Skin epidermis (tissue), 12 donors: ENCODE data around the gene C1QTNF1.

Experiments used
- H3K27ac ChIP-seq, 21 experiments: fragments of 200-600 bp; sonication (generic) in 11 of 21; one replicate each; pipeline ENCODE4 v1.5.0; 2020; ENCODE audit warnings: mild to moderate bottlenecking in 3 of 21, inconsistent platforms in 2 of 21, moderate library complexity in 2 of 21
- H3K4me3 ChIP-seq, 7 experiments: fragments of 200-600 bp; sonication (generic) in 2 of 7; one replicate each; pipeline ENCODE4 v1.5.0; 2020; ENCODE audit warnings: inconsistent platforms in 2 of 7, mild to moderate bottlenecking in 2 of 7, moderate library complexity in 1 of 7

C1QTNF1 gene

DNA sequence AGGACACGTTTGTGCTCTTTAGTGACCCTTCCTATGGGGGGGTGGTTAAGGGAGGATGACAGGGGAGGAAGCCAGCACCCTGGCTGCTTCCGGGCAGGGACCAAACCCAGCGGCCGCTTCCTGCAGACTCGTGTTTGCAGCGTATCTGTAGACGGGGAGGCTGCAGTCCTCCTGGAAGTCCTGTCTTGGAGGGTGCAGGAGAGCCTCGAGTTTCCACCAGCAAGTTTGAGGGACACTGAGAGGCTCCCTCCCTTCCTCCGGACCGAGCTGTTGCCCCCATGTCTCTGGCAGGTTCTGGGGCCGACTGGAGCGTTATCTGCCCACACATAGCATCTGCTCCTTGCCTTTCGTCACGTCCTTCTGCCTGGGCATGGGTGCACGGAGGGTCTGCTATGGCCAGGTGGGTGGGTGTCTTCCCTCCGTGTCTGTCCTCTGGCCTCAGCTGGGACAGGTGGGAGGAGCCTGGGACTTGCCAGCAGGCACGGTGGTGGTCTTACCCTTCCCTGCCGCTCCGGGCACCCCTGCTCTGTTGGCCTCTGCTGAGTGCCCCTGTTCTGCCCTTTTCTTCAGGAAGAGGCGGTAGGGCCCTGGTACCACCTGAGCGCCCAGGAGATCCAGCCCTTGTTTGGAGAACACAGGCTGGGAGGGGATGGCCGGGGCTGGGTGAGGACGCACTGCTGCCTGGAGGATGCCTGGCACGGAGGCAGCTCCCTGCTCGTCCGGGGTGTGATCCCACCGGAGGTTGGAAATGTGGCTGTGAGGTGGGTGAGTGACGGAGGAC, 59.4 kb downstream of the C1QTNF1 start:
- no peak overlapping the region for H3K4me3 ChIP-seq
- no peak overlapping the region for H3K27ac ChIP-seq

DNA sequence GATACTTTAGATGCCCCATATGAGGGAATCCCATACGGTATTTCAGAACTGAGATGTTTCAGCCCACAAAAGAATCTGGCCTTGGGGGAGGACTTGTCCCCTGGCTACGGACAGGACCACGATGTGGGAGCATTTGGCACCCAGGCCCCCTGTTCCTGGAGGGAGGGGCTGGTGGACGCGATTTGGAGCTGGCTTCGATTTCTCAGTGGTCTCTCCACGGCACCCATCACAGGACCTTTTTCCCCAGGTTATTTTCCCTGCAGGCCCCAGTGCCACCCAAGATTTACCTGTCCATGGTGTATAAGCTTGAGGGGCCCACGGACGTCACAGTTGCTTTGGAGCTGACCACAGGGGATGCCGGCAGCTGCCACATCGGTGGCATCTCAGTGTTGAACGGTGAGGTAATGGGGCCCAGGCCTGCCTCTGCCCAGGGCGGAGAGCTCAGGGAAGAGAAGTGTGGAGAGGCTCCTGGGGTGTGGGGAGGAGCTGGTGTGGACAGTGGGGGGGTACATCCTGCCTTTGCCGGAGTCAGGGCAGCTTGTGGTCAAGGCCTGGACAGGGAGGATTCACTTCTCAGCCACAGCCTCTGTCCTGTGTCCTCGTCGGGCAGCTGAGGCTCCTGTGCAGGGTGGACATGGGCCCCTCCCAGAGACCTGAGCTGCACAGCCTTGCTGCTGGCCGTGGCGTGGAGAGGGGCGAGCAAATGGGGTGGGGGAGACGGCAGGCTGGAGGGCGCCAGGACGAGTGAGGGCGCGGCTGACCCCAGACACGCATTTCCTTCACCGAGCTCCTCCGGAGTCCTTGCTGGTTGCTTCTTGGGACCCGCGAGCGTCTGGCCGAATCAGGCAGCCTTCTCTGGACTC, 60.6 kb downstream of the C1QTNF1 start:
- no peak overlapping the region for H3K27ac ChIP-seq
- H3K4me3 ChIP-seq, result no peak overlapping the region

DNA sequence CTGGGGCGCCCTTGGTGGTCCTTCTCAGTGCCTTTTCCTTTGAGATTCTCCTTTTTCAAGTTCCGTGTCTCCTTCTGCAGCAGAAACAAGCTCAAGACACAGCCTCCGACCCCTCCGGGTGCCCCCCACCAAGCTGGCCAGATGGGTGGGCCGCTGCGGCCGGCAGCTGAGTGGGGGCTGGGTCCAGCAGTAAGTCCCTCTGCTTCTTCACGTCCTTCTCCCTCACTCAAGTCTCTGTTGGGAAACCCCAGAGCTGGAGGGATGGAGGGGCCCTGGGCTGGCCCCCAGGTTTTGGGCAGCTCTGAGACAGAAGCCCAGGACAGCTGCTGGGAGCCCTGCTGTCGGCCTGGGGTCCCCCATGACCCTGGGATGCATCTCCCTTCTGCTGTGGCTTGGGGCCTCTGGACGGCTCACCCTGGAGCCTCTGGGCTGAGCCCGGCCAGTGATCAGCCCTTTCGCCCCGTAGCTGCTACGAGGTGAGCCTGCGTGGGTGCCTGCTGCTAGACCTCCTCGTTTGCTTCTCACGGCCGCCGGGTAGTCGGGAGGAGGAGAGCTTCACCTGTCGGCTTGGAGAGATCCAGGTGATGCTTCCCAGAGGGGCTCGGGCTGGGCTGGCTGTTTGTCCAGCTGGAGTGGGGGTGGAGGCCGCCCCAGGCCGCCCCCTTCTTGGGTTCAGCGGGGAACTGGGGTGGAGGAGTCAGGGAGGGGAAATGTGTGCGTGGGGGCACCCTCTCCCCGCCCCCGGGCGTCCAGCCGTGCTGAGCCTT, 61.4 kb downstream of the C1QTNF1 start:
- Histone ChIP-seq H3K4me3 (no peak overlapping the region), H3K27ac (no peak overlapping the region)

DNA sequence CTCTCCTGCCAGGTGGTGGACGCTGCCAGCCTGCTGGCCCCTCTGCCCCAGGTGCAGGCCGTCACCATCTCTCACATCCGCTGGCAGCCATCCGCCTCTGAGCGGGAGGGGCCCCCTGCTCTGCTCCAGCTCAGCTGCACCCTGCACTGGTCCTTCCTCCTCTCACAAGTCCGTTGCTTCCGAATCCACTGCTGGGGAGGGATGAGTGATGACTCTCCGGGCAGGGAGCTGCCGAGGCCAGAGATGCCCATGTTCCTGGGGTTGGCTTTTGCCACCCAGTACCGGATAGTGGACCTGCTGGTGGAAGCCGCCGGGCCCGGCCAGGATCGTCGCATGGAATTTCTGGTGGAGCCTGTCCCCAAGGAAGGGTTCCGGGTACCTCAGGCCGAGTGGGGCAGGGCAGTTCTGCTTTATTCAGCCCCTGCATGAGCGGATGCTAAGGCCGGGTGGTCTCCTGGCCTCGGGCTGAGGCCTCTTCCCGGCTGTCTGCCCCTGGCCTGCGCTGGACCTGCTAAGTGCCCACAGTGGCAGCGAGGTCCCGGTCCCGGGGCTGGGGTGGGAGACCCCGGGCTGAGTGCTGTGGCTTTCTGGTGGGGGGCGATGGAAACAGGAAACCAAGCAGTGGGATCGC, 62.1 kb downstream of the C1QTNF1 start:
- no peak overlapping the region for H3K4me3 ChIP-seq
- no peak overlapping the region for H3K27ac ChIP-seq

DNA sequence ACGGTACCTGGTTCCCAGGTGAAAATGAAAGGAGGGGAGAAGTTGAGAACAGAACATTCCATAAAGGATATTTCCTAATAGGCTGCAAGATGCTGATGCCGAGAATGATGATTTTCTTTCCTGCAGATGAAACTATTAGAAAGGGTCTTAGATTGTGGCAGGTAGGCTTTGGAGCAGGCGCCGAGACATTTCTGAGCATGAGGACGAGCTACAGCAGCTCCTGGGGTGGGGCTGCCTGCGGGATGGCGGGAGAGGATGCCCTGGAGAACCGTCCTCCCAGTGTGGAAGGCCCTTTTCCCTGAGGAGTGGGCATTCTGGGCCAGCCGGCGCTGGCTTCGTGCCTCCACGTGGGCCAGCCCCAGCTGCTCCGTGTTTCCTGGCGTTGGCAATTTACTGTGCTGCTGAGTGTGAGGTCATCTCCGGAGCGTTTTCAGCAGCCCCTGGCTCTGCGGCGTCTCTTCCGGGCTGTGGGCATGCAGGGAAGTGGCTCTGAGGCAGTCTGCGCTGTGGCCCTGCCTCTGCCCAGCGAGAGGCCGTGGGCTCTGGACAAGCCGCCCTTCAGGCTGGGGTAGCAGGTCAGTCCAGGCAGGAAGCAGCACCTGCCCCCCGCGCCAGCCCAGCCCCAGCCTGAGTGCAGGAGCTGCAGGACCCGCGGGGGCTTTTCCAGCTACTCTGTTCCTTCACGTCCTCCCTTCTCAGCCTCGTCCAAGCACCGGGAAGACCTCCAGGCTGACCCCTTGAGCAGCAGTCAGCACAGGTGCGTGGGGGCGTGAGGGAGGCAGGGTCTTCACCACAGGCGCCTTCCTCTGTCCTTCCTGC, 62.8 kb downstream of the C1QTNF1 start:
- H3K4me3 ChIP-seq, result no peak overlapping the region
- no peak overlapping the region for H3K27ac ChIP-seq

DNA sequence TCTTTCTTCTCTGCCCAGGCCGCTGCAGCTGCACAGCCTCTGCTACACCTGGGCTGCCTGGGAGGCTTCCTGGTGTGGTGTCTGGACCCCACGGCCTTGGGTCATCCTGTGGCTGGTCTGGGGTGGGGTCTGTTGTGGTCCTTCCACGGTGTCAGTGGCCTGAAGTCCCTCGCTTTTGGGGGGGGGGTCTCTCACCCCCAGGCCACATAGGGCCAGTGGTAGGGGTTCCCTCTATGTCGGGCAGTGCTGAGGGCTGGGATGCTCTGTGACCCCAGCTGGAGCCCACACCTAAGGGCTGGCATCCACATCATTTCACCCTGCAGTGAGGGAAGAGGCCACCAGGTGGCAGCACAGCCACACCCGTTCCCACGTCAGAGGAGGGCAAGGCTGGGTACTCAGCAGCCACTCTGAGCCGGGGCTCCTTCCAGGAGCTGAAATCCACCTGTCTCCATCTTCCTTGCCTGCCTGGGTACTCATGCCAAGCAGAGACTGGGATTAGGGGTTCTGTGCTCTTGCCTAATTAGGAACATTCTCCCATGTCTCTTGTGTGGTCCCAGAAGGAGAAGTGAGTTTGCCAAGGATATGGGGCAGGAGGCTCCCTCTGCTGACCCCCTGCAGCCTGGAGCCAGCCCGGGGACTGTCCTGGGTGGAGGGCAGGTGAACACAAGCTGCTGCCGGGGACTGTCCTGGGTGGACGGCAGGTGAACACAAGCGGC, 63.6 kb downstream of the C1QTNF1 start:
- H3K4me3 ChIP-seq, result no peak overlapping the region

DNA sequence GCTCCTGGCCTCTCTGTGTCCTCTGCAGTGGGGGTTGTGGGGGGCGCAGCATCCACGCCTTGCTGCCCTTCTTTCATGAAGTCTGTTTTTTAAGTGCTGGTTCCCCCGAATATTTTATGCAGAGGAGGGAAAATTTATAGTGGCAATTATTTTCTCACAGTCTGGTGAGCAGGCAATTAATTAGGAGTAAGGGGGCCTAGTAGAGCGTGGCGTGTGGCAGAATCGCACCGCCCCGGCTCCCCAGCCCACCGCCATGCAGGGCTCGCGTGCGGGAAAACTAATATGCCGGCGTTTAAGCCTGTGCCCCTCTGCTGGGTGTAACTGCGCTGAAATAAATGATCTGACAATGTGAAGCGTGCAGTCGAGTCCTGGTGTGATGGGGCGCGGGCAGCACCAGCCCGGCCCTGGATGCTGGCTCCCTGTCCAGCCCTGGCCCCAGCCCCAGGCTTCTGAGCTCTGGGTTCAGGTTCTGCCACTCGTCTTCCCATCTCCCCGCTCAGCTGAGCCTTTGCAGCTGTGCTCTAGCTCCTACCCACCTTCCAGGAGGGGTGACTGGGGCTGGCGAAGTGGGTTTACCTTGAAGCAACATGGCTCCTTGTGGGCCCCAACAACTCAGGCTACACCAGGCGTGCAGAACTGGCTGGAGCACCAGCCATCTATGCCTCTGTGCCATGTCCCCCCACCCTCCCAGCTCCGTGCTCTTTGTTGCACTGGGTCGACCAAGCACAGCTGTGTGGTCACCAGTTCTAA, 64.5 kb downstream of the C1QTNF1 start:
- no peak overlapping the region for H3K27ac ChIP-seq
- H3K4me3 ChIP-seq, result no peak overlapping the region

More for the DNA sequence above, 63.6 kb downstream of the C1QTNF1 start:
- H3K27ac ChIP-seq, result no peak overlapping the region

DNA sequence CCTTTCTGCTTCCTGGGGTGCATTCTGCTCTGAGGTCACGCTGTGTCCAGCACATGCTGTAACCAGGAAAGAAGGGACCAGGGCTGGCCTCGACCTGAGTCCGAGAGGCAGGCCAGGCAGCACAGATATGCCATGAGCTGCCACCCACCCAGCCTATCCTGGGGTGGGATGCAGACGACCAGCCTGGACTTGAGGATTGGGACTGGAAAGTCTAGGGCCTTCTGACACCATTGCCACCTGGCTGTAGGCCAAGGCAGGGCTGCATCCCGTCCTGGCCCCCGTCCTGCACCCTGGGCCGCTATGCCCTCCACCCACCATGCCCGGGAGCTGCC, 65.0 kb downstream of the C1QTNF1 start:
- Histone ChIP-seq H3K4me3 (no peak overlapping the region), H3K27ac (no peak overlapping the region)

DNA sequence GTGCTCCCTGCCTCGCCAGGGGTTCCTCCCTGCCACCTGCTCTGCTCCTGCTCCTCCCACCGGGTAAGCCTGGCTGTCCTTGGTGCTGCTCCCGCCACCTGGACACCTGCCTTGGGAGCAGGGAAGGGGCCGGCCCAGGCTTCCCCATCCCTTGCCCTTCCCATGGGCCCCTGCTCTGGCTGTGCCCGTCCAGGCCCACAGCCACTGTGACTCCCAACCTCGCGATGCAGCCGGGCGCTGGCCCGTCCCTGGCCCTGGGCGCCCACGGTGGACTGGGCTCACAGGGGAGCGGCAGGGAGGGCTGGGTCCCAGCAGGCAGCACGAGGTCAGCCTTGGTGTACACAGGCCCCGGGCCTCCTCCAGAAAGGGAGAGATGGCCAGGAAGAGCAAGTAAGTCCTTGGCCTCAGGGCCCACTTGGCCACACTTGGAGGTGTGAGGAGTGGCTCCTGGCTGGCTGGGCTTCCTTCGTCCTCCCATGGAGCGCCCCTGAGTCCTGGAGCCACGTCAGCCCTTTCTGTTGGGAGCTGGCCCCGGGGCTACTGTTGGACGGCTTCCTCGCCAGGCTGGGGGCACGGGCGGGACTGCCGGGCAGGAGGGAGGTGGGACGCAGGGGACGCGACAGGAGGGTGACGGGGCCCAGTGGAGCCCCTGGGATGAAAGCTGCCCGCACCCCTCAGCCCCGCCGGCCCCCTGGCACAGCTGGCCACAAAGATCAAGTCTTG, 65.9 kb downstream of the C1QTNF1 start:
- Histone ChIP-seq H3K4me3 (no peak overlapping the region), H3K27ac (no peak overlapping the region)

DNA sequence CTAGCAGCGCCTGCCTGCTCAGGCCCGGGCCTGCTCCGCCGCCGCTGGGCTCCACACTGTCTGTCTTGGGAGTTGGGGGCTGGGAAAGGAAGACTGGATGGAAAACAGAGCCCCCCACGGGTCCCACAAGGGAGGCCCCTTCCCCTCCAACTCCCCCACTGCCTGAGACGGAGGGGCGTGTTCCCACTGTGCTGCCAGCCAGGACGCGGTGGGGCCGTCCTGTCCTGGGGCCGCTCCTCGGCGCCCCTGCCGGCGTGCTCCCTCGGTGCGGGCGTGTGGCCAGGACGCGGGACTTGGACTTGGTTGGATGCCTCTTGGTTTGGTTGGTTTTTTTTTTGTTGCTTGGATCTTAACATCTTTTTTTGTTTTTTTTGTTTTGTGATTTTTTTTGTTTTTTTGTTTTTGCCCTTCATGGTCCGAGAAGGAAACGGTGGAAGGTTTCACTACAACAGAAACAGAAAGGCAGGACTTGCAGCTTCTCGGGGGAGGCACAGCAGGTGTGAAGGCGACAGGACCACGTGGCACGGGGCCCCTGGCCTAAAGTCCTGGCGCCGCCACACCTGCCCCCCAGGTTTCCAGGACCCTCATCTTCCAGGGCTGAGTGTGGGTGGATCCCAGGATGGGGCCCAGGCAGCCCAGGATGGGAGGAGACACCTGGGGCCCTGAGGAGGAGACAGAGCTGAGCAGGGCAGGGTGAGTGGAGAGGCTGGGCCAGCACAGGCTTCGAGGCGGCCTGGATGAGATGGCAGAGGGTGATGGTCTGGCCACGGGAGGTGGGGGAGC, 66.7 kb downstream of the C1QTNF1 start:
- Histone ChIP-seq H3K27ac (no peak overlapping the region), H3K4me3 (no peak overlapping the region)

DNA sequence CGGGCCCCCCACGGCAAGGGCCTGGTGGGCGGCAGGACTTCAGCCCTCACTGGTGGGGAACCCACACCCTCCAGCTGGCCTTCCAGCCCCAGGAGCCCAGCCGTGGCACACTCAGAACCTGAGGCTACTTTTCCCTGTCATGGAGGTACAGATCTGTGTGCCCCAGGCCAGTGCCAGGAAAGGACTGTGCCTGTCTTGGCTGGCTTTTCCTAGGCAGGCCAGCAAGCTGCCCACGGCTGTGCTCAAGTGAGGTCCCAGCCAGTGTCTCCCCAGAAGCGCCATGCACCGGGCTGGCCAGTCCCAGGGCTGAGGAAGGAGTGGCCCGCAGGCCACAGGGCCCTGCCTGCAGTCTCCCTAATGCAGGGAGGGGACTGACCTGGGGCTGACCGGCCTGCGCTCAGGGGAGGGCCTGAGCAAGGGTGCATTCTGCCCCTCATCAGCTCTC, 67.3 kb downstream of the C1QTNF1 start:
- Histone ChIP-seq H3K4me3 (no peak overlapping the region), H3K27ac (no peak overlapping the region)

DNA sequence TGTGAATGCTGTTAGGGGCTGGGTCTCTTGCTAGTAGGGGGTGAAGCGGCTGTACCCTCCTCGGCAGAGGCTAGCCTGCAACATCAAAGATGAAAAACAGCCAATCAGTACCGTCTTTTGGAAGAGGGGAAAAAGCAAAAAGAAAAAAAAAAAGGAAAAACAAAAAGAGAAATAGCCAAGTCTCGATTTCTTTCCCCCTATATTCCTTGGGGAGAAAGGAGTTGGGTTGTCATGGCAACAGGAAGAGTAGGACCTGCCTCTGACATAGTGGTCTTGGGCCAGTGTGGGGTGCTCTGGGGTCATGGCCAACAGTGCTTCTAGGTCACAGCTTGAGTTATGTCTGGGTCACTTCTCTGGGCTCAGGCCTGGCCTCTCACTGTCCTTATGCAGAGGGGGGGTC, 68.6 kb downstream of the C1QTNF1 start:
- Histone ChIP-seq H3K27ac (no peak overlapping the region), H3K4me3 (no peak overlapping the region)

DNA sequence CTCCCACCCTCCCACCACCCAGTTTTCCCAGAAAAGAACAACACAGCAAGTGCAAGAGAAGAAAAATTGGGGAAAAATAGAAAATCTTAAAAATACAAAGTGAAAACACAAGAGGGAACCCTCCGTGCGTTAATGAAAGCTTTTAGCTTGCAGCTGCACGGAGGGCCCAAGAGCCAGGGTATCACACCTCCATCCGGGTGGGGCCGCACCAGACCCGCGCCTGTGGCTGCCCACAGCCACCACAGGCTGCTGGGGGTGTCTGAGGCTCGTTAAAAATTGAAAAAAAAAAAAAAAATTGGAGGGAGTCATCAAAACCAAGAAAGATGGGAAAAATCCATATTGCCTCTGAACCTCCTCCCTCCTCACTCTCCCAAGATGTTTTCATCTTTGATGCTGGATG, 69.3 kb downstream of the C1QTNF1 start:
- H3K4me3 ChIP-seq, result no peak overlapping the region
- H3K27ac ChIP-seq, result no peak overlapping the region

DNA sequence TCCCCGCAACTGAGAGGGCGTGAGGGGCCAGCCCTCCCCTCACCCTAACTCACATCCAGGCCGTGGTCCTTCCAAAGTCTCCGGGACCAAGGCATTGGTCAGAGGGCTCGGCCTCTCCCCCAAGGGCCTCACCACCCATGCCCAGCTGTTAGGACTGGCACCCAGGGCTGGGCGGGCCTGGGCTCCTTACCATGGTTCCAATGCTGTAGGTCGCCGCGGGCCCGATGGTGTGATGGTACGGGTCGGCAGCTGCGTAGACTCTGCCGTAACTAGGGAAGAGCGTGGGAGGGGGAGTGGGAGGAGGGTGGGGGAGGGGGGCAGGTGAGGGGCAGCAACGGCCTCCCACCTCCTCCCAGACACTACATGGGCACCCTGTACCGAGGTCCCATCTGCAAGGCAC, 70.3 kb downstream of the C1QTNF1 start:
- Histone ChIP-seq H3K4me3 (no peak overlapping the region), H3K27ac (no peak overlapping the region)

DNA sequence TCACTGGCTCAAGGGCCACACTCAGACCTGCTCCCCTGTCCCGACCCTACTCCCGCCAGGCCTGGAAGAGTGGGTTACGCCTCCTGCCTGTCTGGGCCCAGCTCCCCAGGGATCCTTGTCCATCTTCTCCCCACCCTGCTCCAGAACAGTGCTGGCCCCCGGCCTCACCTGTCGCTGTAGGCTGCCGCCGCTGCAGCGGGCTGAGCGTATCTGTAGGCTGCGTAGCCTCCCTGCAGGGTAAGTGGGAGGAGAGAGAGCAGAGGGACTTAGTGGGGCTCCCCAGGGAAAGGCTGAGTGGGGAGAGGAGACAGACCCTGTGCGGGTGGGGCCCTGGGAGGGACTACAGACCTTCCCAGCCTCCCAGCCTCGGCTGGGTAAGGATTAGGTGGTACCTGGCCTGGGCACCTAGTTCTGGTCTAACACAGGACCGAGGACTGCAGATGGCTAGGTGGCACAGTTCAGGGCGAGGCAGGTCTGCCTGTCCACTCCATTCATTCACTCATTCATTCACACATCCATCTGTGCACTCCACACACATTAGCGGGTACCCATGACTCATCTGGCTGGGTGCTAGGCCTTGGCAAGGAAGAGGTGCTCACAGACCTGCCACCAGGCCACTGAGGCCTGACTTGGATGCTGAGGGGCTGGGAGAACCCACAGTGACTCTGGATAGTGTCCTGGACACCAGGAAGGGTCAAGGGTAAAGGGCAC, 71.5 kb downstream of the C1QTNF1 start:
- Histone ChIP-seq H3K4me3 (no peak overlapping the region), H3K27ac (no peak overlapping the region)

DNA sequence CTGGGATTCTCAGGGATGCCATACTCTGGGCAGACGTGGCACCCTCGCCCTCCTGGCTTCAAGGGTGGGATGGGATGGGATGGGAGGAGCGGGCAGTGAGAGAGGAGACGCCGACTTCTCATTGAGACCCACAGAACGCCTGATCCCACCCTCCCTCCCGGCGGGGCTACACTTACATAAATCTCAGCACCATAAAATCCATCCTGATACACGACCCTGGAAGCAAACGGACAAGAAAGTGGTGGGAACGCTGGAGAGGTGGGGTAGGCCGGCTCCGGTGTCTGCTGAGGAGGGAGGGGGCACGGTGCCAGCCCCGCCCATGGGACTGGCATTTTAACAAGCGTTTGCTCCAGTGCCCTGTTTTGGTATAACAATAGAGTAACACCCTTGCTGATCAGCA, 72.5 kb downstream of the C1QTNF1 start:
- Histone ChIP-seq H3K4me3 (no peak overlapping the region), H3K27ac (no peak overlapping the region)
